Suprapubic skin (tissue), 4 donors: ENCODE results near the gene AKAP12.

Experiments
- EP300 ChIP-seq: sonication (generic); formaldehyde crosslinking; IDR thresholded peaks from one replicate; pipeline ENCODE4 v1.6.1; 2017; ENCODE audit warnings: antibody characterized with exemption
- POLR2A ChIP-seq, 2 donors: fragments of 450-650 bp; IDR thresholded peaks; one replicate each; pipeline ENCODE4 v1.6.1; 2017; ENCODE audit warnings: antibody characterized with exemption in 2 of 2, mild to moderate bottlenecking in 2 of 2, moderate library complexity in 2 of 2
- POLR2AphosphoS5 ChIP-seq, 3 donors: sonication (generic); formaldehyde crosslinking; IDR thresholded peaks; one replicate each; pipeline ENCODE4 v1.6.1; 2017; ENCODE audit warnings: antibody characterized with exemption in 3 of 3
- TF ChIP-seq, protein P1 (sequence below), 2 donors: fragments of 200-600 bp in 1 of 2; fragments of 450-650 bp in 1 of 2; sonication (generic) in 1 of 2; IDR thresholded peaks; one replicate each; pipeline ENCODE4 v1.5.1; 2016 to 2019; ENCODE audit warnings: antibody characterized with exemption in 2 of 2, mild to moderate bottlenecking in 1 of 2, moderate library complexity in 1 of 2

DNA sequence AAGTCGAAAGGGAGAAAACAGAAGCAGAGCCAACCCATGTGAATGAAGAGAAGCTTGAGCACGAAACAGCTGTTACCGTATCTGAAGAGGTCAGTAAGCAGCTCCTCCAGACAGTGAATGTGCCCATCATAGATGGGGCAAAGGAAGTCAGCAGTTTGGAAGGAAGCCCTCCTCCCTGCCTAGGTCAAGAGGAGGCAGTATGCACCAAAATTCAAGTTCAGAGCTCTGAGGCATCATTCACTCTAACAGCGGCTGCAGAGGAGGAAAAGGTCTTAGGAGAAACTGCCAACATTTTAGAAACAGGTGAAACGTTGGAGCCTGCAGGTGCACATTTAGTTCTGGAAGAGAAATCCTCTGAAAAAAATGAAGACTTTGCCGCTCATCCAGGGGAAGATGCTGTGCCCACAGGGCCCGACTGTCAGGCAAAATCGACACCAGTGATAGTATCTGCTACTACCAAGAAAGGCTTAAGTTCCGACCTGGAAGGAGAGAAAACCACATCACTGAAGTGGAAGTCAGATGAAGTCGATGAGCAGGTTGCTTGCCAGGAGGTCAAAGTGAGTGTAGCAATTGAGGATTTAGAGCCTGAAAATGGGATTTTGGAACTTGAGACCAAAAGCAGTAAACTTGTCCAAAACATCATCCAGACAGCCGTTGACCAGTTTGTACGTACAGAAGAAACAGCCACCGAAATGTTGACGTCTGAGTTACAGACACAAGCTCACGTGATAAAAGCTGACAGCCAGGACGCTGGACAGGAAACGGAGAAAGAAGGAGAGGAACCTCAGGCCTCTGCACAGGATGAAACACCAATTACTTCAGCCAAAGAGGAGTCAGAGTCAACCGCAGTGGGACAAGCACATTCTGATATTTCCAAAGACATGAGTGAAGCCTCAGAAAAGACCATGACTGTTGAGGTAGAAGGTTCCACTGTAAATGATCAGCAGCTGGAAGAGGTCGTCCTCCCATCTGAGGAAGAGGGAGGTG is 112.9 kb downstream of the AKAP12 start:
- TF ChIP-seq, protein P1, sequence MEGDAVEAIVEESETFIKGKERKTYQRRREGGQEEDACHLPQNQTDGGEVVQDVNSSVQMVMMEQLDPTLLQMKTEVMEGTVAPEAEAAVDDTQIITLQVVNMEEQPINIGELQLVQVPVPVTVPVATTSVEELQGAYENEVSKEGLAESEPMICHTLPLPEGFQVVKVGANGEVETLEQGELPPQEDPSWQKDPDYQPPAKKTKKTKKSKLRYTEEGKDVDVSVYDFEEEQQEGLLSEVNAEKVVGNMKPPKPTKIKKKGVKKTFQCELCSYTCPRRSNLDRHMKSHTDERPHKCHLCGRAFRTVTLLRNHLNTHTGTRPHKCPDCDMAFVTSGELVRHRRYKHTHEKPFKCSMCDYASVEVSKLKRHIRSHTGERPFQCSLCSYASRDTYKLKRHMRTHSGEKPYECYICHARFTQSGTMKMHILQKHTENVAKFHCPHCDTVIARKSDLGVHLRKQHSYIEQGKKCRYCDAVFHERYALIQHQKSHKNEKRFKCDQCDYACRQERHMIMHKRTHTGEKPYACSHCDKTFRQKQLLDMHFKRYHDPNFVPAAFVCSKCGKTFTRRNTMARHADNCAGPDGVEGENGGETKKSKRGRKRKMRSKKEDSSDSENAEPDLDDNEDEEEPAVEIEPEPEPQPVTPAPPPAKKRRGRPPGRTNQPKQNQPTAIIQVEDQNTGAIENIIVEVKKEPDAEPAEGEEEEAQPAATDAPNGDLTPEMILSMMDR (IDR thresholded peaks at IDR 0.05): no peak
- TF ChIP-seq POLR2A (IDR thresholded peaks at IDR 0.05): no peak
- TF ChIP-seq EP300: no peak
- TF ChIP-seq POLR2AphosphoS5 (IDR thresholded peaks at IDR 0.05): no peak
